Brain microvascular endothelial cell (primary cell): ENCODE results near the gene FOXP4.

Experiments used
- DNase-seq: peaks from one replicate; pipeline ENCODE4 v3.0.0-alpha.2; 2020
- H3K27ac ChIP-seq: fragments of 250-450 bp; sonication (Bioruptor Pico); 2 replicates; pipeline ENCODE4 v1.5.1; 2020; ENCODE audit warnings: mild to moderate bottlenecking, moderate library complexity
- H3K27me3 ChIP-seq: fragments of 250-450 bp; sonication (Bioruptor Pico); replicated peaks from 2 replicates; pipeline ENCODE4 v1.5.1; 2020; ENCODE audit warnings: mild to moderate bottlenecking
- H3K36me3 ChIP-seq: fragments of 250-450 bp; sonication (Bioruptor Pico); replicated peaks from 2 replicates; pipeline ENCODE4 v1.5.1; 2020; ENCODE audit warnings: mild to moderate bottlenecking
- H3K4me3 ChIP-seq: 2 replicates; pipeline ENCODE4 v1.5.1; 2011; ENCODE audit warnings: low read depth, mild to moderate bottlenecking, control low read depth, low read length, moderate library complexity
- in situ Hi-C: cut with HindIII; loops from 2 replicates; pipeline ENCODE4 v1.10.0; 2017; ENCODE audit warnings: low sequenced_read_pairs, low pct_ligation_motif_present
- TF ChIP-seq, protein P1 (sequence below): IDR thresholded peaks from 2 replicates; pipeline ENCODE4 v1.5.1; 2011; ENCODE audit warnings: low read depth, mild to moderate bottlenecking, moderate library complexity, low read length, control low read depth, inconsistent platforms; ENCODE audit errors: missing control alignments

FOXP4 gene

DNA sequence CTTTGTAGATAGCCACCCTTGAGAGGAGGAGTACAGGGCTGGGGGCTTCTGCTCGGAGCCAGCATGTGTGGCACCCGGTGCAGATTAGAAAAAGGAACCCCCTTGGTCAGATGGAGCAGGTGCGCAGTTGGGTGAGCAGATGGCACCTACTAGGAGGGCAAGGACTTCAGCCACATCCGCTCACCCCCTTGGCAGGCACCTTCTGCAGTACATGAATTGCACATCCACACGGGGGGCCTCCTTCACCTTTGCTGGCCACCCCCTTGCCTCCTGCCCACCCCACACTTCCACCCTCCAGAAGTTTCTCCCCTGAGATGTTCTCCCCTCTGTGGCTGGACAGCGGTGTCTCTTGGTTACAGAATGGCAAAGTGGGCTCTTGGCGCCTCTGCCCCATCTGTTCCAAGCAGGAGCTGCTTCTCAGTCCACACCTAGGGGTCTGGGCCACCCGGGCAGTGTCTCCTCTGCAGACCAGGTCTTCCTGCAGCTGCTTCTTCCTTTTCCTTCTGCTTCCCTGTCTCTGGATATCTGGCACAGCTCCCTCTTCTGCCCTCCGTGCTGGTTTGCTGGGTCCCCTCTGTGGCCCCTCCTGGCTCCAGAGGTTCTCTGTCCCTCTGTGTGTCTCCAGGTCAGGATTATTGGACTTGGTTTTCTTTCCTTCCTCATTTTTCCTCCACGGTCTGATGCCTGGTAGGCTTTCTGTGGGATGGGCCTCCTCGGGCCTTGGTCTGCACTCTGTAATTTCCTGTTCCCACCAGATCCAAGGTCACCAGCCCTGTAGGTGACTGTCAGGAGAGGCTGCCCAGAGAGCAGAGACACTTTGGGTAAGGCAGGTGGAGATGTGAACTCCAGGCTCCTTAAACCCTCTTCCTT lies 96.1 kb downstream of the FOXP4 start:
- Histone ChIP-seq H3K36me3 (no peaks in the 10 kb centered on the region), H3K27ac (no peak overlapping the region), H3K27me3 (no peaks in the 10 kb centered on the region), H3K4me3 (no peak overlapping the region)
- in situ Hi-C loops: no loop called here
- TF ChIP-seq, protein P1, sequence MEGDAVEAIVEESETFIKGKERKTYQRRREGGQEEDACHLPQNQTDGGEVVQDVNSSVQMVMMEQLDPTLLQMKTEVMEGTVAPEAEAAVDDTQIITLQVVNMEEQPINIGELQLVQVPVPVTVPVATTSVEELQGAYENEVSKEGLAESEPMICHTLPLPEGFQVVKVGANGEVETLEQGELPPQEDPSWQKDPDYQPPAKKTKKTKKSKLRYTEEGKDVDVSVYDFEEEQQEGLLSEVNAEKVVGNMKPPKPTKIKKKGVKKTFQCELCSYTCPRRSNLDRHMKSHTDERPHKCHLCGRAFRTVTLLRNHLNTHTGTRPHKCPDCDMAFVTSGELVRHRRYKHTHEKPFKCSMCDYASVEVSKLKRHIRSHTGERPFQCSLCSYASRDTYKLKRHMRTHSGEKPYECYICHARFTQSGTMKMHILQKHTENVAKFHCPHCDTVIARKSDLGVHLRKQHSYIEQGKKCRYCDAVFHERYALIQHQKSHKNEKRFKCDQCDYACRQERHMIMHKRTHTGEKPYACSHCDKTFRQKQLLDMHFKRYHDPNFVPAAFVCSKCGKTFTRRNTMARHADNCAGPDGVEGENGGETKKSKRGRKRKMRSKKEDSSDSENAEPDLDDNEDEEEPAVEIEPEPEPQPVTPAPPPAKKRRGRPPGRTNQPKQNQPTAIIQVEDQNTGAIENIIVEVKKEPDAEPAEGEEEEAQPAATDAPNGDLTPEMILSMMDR: no peak
- no peak for DNase-seq

DNA sequence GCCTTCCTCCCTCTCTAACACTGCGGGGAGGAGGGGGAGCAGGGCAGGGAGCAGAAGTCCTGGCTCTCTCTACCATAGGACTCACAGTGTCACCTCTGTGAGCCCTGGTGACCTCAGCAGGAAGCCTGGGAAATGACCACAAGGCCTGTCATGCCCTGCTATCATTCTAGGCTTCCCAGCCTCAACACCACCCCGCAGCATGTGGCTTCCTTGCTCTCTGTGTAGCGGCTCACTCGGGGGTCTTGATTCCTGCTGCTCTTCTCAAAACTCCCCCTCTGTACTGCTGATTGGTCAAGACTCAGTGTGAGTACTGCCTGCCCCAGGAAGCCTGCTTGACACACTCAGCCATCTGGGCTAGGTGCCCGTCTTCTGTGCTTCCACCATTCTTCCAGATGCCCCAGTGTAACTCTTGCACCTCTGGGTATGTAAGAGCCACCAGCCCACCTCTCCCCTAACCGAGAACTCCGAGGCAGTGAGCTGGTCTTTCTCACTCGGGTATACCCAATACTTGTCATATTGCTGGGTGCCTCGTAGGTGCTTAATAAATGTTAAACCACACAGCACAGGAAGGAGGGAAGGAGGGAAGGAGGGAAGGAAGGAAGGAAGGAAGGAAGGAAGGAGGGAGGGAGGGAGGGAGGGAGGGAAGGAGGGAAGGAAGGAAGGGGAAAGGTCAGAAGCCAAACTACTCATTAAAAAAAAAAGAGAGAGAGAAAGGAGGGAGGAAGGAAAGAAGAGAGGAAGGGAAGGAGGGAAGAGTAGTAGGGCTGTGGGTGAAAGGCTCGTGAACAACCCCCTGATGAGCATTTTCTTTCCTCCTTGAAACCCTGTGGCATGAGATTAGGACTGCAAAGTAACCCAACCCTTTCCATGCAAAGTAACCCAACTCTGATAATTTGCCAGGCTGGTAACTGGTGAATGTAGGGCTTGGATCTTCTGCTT lies 97.0 kb downstream of the FOXP4 start:
- Histone ChIP-seq H3K4me3 (no peak overlapping the region), H3K27me3 (no peaks in the 10 kb centered on the region), H3K36me3 (peaks cover 2% of the 10 kb centered on the region), H3K27ac (no peak overlapping the region)
- TF ChIP-seq, protein P1: no peak
- in situ Hi-C loops: no loop called here
- DNase-seq: no peak

DNA sequence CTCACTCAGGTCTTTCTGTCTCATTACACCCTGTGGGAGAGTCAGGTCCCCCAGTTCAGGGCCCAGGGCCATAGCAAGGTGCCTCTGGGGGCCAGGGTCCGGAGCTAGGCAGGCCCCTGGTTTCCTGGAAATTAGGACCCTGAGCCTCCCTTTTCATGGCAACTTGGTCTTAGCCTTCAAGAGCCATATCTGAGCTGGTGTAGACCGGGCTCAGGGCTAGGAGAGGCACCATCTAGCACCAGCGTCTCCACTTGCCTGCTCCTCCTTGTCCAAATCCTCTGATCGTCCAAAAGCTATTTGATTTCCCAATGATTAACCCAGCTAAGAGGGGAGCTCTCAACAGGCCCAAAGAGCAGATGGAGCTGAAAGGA lies 97.7 kb downstream of the FOXP4 start:
- TF ChIP-seq, protein P1: no peak
- peaks cover 3% of the 10 kb centered on the region for H3K36me3 ChIP-seq
- H3K27me3 ChIP-seq: no peaks in the 10 kb centered on the region
- in situ Hi-C loops: no loop called here
- DNase-seq: no peak
- H3K27ac ChIP-seq: no peak overlapping the region
- no peak overlapping the region for H3K4me3 ChIP-seq

- in situ Hi-C loops: no loop called here
- no peak for DNase-seq
- Histone ChIP-seq H3K27ac (no peak overlapping the region), H3K36me3 (peaks cover 3% of the 10 kb centered on the region), H3K4me3 (no peak overlapping the region), H3K27me3 (no peaks in the 10 kb centered on the region)
- TF ChIP-seq, protein P1: no peak
Measured at GRCh38 chr6:41644297-41644879, 98.2 kb downstream of the FOXP4 start.

GRCh38 chr6:41645007-41645618 lies 98.9 kb downstream of the FOXP4 start:
- H3K36me3 ChIP-seq: peaks cover 3% of the 10 kb centered on the region
- TF ChIP-seq, protein P1: no peak
- in situ Hi-C loops: no loop called here
- no peak for DNase-seq
- H3K27ac ChIP-seq: no peak overlapping the region
- H3K27me3 ChIP-seq: no peaks in the 10 kb centered on the region
- H3K4me3 ChIP-seq: no peak overlapping the region
